ENCODE results near the gene CDH11. TPM values are rescaled to one million over a fixed set of nuclear protein-coding genes. Genes with fewer than 3 reads are reported as not detected.

The CDH11 gene
- total and polyA plus RNA-seq, 4 experiments from 2014 or later: not detected

DNA sequence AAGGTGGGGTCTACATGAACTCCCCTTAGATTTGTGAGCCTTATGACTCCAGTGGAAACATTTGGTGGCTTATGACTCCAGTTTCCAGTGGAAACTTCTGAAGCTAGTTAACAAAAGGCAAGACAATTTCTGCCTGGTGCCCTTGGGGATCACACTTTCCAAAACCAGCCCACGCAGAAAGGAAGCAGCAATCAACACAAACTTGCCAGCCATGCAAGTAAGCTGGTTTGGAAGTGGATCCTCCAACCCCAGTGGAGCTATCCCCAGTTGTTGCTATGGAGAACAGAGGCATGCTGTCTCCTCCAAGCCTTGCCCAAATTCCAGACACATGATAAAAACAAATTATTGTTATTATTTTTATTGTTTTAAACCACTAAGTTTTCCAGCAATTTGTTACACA, 130.9 kb downstream of the CDH11 start:
- no peaks in the 10 kb centered on the region for H3K4me1 ChIP-seq (ENCODE audit: insufficient read depth, low read length)
- H3K36me3 Mint-ChIP-seq: no peaks in the 10 kb centered on the region
- no peak overlapping the region for H3K27ac Mint-ChIP-seq
- no peaks in the 10 kb centered on the region for H3K27me3 ChIP-seq (ENCODE audit: insufficient read depth, low read length)
- no peaks in the 10 kb centered on the region for H3K36me3 ChIP-seq (ENCODE audit: insufficient read depth, low read length)
- peaks cover 2 to 27% (median 14%) of the 10 kb centered on the region in 8 donors for H3K9me3 Mint-ChIP-seq
- no peak overlapping the region for H3K27ac ChIP-seq (ENCODE audit: low read depth, low read length)
- no peak overlapping the region for H3K4me3 ChIP-seq (ENCODE audit: low read length in 2 of 2)
- POLR2A ChIA-PET (ENCODE audit: partially characterized antibody): no interaction called here
- CTCF ChIA-PET (ENCODE audit: partially characterized antibody): no interaction called here
- no peaks in the 10 kb centered on the region for H3K4me1 Mint-ChIP-seq
- H3K9me3 ChIP-seq (ENCODE audit: control insufficient read depth in 1 of 2, low read length in 2 of 2): no peaks in the 10 kb centered on the region
- intact Hi-C loops (cut with micrococcal nuclease): no loop called here
- no peak for DNase-seq
- no peaks in the 10 kb centered on the region for H3K27me3 Mint-ChIP-seq
- H3K4me3 Mint-ChIP-seq: no peak overlapping the region

DNA sequence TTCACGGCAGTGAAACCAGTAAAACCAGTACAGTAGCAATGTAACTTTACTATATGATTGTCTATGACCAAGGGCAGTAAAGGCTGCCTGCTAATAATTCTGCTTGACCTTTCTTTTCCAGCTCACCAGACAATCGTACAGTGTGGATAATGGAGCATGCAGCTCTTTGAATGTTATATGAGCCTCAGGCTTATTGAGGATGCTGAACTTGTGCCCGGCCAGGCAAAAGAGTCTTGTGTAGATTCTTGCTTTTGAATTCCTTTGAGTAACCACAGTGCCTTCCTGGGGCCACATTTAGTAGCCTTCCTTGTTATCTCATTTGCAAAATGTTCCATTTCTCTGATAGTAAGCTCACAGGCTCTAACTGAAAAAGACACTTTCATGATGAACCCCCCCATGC, 131.8 kb downstream of the CDH11 start:
- H3K27ac Mint-ChIP-seq: no peak overlapping the region
- Histone ChIP-seq H3K27ac (ENCODE audit: low read depth, low read length) (no peak overlapping the region), H3K36me3 (ENCODE audit: insufficient read depth, low read length) (no peaks in the 10 kb centered on the region), H3K4me1 (ENCODE audit: insufficient read depth, low read length) (no peaks in the 10 kb centered on the region), H3K27me3 (ENCODE audit: insufficient read depth, low read length) (no peaks in the 10 kb centered on the region), H3K9me3 (ENCODE audit: control insufficient read depth in 1 of 2, low read length in 2 of 2) (no peaks in the 10 kb centered on the region), H3K4me3 (ENCODE audit: low read length in 2 of 2) (no peak overlapping the region)
- no peaks in the 10 kb centered on the region for H3K27me3 Mint-ChIP-seq
- ChIA-PET CTCF (ENCODE audit: partially characterized antibody) (no interaction called here), POLR2A (ENCODE audit: partially characterized antibody) (no interaction called here)
- DNase-seq: no peak
- no peaks in the 10 kb centered on the region for H3K36me3 Mint-ChIP-seq
- H3K9me3 Mint-ChIP-seq: peaks cover 0 to 26% (median 14%) of the 10 kb centered on the region in 8 donors
- intact Hi-C loops (cut with micrococcal nuclease): no loop called here
- H3K4me1 Mint-ChIP-seq: no peaks in the 10 kb centered on the region
- H3K4me3 Mint-ChIP-seq: no peak overlapping the region

DNA sequence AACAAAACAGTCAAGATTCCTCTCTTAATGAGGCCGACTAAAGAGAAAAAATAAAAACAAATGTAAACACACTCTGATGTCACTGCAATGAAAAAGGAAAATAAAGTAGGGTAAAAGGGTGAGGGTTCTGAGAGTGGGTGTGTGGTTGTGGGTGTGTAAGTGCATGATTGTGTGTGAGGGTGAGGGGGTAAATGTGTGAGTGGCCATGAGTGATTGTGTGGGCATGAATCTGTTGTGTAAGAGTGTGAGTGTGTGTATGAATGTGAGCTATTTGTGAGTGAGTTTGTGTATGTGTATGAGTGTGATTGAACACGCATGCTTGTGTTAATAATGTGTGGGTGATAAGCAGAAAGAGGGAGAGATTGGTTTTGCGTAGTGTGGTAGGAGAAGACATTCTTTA, 132.8 kb downstream of the CDH11 start:
- POLR2A ChIA-PET (ENCODE audit: partially characterized antibody): no interaction called here
- H3K4me3 ChIP-seq (ENCODE audit: low read length in 2 of 2): no peak overlapping the region
- no peak for DNase-seq
- Mint-ChIP-seq H3K4me3 (no peak overlapping the region), H3K27me3 (no peaks in the 10 kb centered on the region), H3K4me1 (no peaks in the 10 kb centered on the region), H3K27ac (no peak overlapping the region), H3K9me3 (peaks cover 0 to 21% (median 15%) of the 10 kb centered on the region in 8 donors), H3K36me3 (no peaks in the 10 kb centered on the region)
- H3K4me1 ChIP-seq (ENCODE audit: insufficient read depth, low read length): no peaks in the 10 kb centered on the region
- CTCF ChIA-PET (ENCODE audit: partially characterized antibody): no interaction called here
- H3K9me3 ChIP-seq (ENCODE audit: control insufficient read depth in 1 of 2, low read length in 2 of 2): no peaks in the 10 kb centered on the region
- H3K27me3 ChIP-seq (ENCODE audit: insufficient read depth, low read length): no peaks in the 10 kb centered on the region
- intact Hi-C loops (cut with micrococcal nuclease): no loop called here
- no peak overlapping the region for H3K27ac ChIP-seq (ENCODE audit: low read depth, low read length)
- H3K36me3 ChIP-seq (ENCODE audit: insufficient read depth, low read length): no peaks in the 10 kb centered on the region

DNA sequence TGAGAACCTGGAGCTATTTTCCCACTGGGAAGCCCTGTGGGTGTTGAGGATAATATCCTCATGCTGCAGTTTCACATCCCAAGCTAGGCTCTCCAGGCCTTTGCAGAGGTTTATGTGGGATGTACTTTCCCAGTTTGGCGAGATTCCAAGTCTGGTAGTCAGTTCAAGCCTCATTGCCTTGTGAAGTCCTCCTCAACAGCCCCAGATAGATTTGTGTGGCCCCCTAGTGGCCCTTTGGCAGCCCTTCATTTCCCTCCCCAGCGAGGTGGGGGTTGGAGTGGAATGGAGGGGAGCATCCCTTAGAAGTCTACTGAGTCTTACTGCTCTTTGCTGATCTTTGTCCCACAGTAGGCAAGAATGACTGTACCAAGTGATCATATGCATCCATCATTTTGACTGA, 137.9 kb downstream of the CDH11 start:
- no peaks in the 10 kb centered on the region for H3K27me3 ChIP-seq (ENCODE audit: insufficient read depth, low read length)
- Mint-ChIP-seq H3K27me3 (no peaks in the 10 kb centered on the region), H3K27ac (no peak overlapping the region), H3K36me3 (no peaks in the 10 kb centered on the region), H3K4me1 (no peaks in the 10 kb centered on the region), H3K4me3 (no peak overlapping the region), H3K9me3 (peaks cover 5 to 18% (median 8%) of the 10 kb centered on the region in 8 donors)
- H3K9me3 ChIP-seq (ENCODE audit: control insufficient read depth in 1 of 2, low read length in 2 of 2): no peaks in the 10 kb centered on the region
- ChIA-PET CTCF (ENCODE audit: partially characterized antibody) (no interaction called here), POLR2A (ENCODE audit: partially characterized antibody) (no interaction called here)
- H3K4me3 ChIP-seq (ENCODE audit: low read length in 2 of 2): no peak overlapping the region
- DNase-seq: no peak
- H3K27ac ChIP-seq (ENCODE audit: low read depth, low read length): no peak overlapping the region
- H3K4me1 ChIP-seq (ENCODE audit: insufficient read depth, low read length): no peaks in the 10 kb centered on the region
- no peaks in the 10 kb centered on the region for H3K36me3 ChIP-seq (ENCODE audit: insufficient read depth, low read length)
- intact Hi-C loops (cut with micrococcal nuclease): no loop called here

DNA sequence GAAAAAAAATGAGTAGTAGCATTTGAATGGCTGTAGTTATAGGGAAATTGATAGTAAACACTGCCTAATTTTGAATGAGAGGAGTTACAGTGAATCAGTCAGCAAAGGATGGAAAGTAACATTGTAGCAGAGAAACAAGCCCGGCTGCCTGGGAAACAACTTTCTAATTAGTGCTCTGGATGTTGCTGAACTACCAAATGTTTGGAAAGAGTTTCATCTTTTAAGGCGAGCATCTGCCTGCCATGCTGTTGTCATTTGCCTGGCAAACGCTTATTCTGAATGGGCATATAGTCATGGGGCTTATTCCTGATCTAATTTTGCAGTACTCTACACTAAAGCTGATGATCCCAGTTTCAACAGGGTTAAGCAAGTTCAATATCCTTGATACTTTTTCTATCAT, 138.6 kb downstream of the CDH11 start:
- H3K36me3 Mint-ChIP-seq: no peaks in the 10 kb centered on the region

DNA sequence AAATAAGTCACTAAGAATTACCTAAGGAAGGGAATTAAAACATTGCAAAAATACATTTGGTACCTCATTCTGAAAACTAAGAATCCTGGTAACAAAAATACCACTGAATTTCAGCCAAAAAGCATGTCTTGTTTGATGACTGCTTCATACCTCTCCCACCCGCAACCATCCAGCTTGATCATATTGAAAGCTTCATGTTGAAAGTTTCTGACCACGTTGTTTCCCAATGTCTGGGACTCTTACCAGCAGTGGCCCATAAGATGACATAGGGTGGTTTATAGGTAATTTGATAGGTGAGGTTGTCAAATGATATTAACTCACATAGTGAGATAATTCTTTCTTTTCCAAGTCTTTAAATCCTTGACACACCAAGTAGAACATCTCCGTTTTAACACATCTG, 139.3 kb downstream of the CDH11 start:
- Mint-ChIP-seq H3K36me3 (no peaks in the 10 kb centered on the region), H3K27me3 (no peaks in the 10 kb centered on the region), H3K4me1 (no peaks in the 10 kb centered on the region), H3K4me3 (no peak overlapping the region), H3K9me3 (peaks cover 3 to 18% (median 9%) of the 10 kb centered on the region in 8 donors), H3K27ac (no peak overlapping the region)
- no peak for DNase-seq
- ChIA-PET POLR2A (ENCODE audit: partially characterized antibody) (no interaction called here), CTCF (ENCODE audit: partially characterized antibody) (no interaction called here)
- H3K27me3 ChIP-seq (ENCODE audit: insufficient read depth, low read length): no peaks in the 10 kb centered on the region
- no peaks in the 10 kb centered on the region for H3K4me1 ChIP-seq (ENCODE audit: insufficient read depth, low read length)
- H3K4me3 ChIP-seq (ENCODE audit: low read length in 2 of 2): no peak overlapping the region
- intact Hi-C loops (cut with micrococcal nuclease): no loop called here
- no peaks in the 10 kb centered on the region for H3K36me3 ChIP-seq (ENCODE audit: insufficient read depth, low read length)
- no peaks in the 10 kb centered on the region for H3K9me3 ChIP-seq (ENCODE audit: control insufficient read depth in 1 of 2, low read length in 2 of 2)
- H3K27ac ChIP-seq (ENCODE audit: low read depth, low read length): no peak overlapping the region

More for the DNA sequence above, 138.6 kb downstream of the CDH11 start:
- ChIA-PET POLR2A (ENCODE audit: partially characterized antibody) (no interaction called here), CTCF (ENCODE audit: partially characterized antibody) (no interaction called here)
- Mint-ChIP-seq H3K4me1 (no peaks in the 10 kb centered on the region), H3K27ac (no peak overlapping the region), H3K9me3 (peaks cover 5 to 18% (median 8%) of the 10 kb centered on the region in 8 donors), H3K4me3 (no peak overlapping the region), H3K27me3 (no peaks in the 10 kb centered on the region)
- Histone ChIP-seq H3K27me3 (ENCODE audit: insufficient read depth, low read length) (no peaks in the 10 kb centered on the region), H3K4me3 (ENCODE audit: low read length in 2 of 2) (no peak overlapping the region), H3K9me3 (ENCODE audit: control insufficient read depth in 1 of 2, low read length in 2 of 2) (no peaks in the 10 kb centered on the region), H3K4me1 (ENCODE audit: insufficient read depth, low read length) (no peaks in the 10 kb centered on the region), H3K36me3 (ENCODE audit: insufficient read depth, low read length) (no peaks in the 10 kb centered on the region), H3K27ac (ENCODE audit: low read depth, low read length) (no peak overlapping the region)
- intact Hi-C loops (cut with micrococcal nuclease): no loop called here
- no peak for DNase-seq

DNA sequence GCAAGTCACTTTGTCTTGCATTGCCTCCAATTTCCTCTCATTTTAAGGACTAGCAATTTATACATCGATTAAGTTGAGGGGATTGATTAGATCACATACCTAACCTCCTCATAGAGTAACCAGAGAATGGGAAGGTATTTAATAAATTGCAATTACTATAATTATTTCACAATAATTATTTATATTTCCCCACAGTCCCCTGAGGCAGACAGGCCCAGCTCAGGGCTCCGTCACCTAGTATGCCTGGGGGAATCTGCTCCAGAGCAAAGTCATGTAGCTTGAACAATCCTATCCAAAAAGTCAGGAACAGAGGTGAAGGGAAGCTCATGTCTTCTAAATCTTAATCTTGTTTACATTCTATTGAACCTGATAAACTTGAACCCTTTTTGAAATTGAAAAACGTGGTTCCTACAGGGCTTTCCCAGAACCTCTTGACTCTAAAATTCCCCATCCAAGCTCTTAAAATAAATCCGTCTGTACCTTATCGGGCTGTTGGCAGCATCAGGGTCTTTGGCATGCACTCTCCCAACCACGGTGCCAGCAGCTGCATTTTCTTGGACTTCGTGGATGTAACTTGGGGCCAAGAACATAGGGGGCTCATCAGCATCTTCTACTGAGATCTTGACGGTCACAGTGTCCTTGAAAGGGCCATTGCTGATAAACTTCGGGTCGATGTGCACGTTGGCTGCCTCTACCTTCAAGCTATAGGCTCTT, 140.1 kb downstream of the CDH11 start:
- no peak overlapping the region for H3K4me3 Mint-ChIP-seq
- H3K27ac Mint-ChIP-seq: no peak overlapping the region
- H3K4me1 Mint-ChIP-seq: no peaks in the 10 kb centered on the region
- Histone ChIP-seq H3K27ac (ENCODE audit: low read depth, low read length) (no peak overlapping the region), H3K4me1 (ENCODE audit: insufficient read depth, low read length) (no peaks in the 10 kb centered on the region), H3K27me3 (ENCODE audit: insufficient read depth, low read length) (no peaks in the 10 kb centered on the region), H3K4me3 (ENCODE audit: low read length in 2 of 2) (no peak overlapping the region), H3K9me3 (ENCODE audit: control insufficient read depth in 1 of 2, low read length in 2 of 2) (no peaks in the 10 kb centered on the region), H3K36me3 (ENCODE audit: insufficient read depth, low read length) (no peaks in the 10 kb centered on the region)
- CTCF ChIA-PET (ENCODE audit: partially characterized antibody): no interaction called here
- POLR2A ChIA-PET (ENCODE audit: partially characterized antibody): no interaction called here
- no peaks in the 10 kb centered on the region for H3K36me3 Mint-ChIP-seq
- intact Hi-C loops (cut with micrococcal nuclease): no loop called here
- H3K9me3 Mint-ChIP-seq: peaks cover 2 to 18% (median 10%) of the 10 kb centered on the region in 8 donors
- H3K27me3 Mint-ChIP-seq: no peaks in the 10 kb centered on the region
- DNase-seq: no peak

Measured in CD4-positive, alpha-beta memory T cell (primary cell).